GM12878 (cell line): ENCODE data around the gene LIMA1. TPM values are rescaled to one million over a fixed set of nuclear protein-coding genes. Genes with fewer than 3 reads are reported as not detected.

ENCODE experiments used
- ATF2 ChIP-seq: IDR thresholded peaks from 2 replicates; pipeline ENCODE4 v1.6.1; 2012; ENCODE audit warnings: low read length, inconsistent platforms
- CREM ChIP-seq: IDR thresholded peaks from 2 replicates; pipeline ENCODE4 v1.6.1; 2014; ENCODE audit warnings: antibody characterized with exemption, low read depth
- HDAC2 ChIP-seq: fragments of 200-600 bp; sonication (generic); IDR thresholded peaks from 2 replicates; pipeline ENCODE4 v1.6.1; 2017
- SMARCA5 ChIP-seq: fragments of 450-650 bp; IDR thresholded peaks from 2 replicates; pipeline ENCODE4 v1.6.1; 2017; ENCODE audit warnings: mild to moderate bottlenecking
- YBX1 ChIP-seq: fragments of 450-650 bp; IDR thresholded peaks from 2 replicates; pipeline ENCODE4 v1.6.1; 2016; ENCODE audit warnings: antibody characterized with exemption
- ZBTB4 ChIP-seq: fragments of 450-650 bp; formaldehyde crosslinking; IDR thresholded peaks from 2 replicates; pipeline ENCODE4 v1.4.0; 2022; ENCODE audit warnings: mild to moderate bottlenecking, moderate library complexity
- polyA plus RNA-seq, 11 experiments: library from polyadenylated mRNA; depleted of rRNA in 4 of 11; unstranded in 6 of 11; stranded (reverse) in 5 of 11; fragments of >200 nt; fragmentation: Nextera tagmentation in 4 of 11; fragmentation: Illumina TruSeq in 1 of 11; extraction: Ambion mirVana in 4 of 11; extraction: Trizol in 1 of 11; gene quantifications; 1 replicate in 1 of 11; 2 replicates in 10 of 11; pipeline versions ENCODE4 v1.2.1 to v1.2.3, GENCODE V29; 2011 to 2016; ENCODE audit warnings: inconsistent platforms in 2 of 11, missing spikeins in 2 of 11, low read depth in 1 of 11
- total RNA-seq, 4 experiments: library from RNA; depleted of rRNA in 3 of 4; stranded (reverse); fragments of >200 nt in 3 of 4; fragmentation: Illumina TruSeq in 1 of 4; extraction: Trizol in 1 of 4; gene quantifications; 2 replicates each; pipeline versions ENCODE4 v1.2.1 to v1.2.3, GENCODE V29; 2013 to 2021
- TF ChIP-seq, protein P1 (sequence below): fragments of 450-650 bp; IDR thresholded peaks from 2 replicates; pipeline ENCODE4 v1.6.1; 2016; ENCODE audit warnings: mild to moderate bottlenecking

Gene LIMA1
- total and polyA plus RNA-seq, 10 of the 15 experiments (the other 5 are each of a cell fraction or from before 2014, with no cell fraction given) = 53.2 to 109 (median 60.8) TPM

GRCh38 chr12:50157259-50157658 is 126.1 kb downstream of the LIMA1 start (continued):
- no peak for TF ChIP-seq ZBTB4 (CRISPR knock-in tag)
- no peak for TF ChIP-seq CREM
- TF ChIP-seq, protein P1, sequence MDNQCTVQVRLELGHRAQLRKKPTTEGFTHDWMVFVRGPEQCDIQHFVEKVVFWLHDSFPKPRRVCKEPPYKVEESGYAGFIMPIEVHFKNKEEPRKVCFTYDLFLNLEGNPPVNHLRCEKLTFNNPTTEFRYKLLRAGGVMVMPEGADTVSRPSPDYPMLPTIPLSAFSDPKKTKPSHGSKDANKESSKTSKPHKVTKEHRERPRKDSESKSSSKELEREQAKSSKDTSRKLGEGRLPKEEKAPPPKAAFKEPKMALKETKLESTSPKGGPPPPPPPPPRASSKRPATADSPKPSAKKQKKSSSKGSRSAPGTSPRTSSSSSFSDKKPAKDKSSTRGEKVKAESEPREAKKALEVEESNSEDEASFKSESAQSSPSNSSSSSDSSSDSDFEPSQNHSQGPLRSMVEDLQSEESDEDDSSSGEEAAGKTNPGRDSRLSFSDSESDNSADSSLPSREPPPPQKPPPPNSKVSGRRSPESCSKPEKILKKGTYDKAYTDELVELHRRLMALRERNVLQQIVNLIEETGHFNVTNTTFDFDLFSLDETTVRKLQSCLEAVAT = no peak
- no peak for TF ChIP-seq HDAC2
- TF ChIP-seq ATF2 = no peak
- no peak for TF ChIP-seq YBX1
- TF ChIP-seq SMARCA5 = no peak
